GM12878 (cell line): Measurements from ENCODE around the gene MROH9. TPM values are rescaled to one million over a fixed set of nuclear protein-coding genes. Genes with fewer than 3 reads are reported as not detected.

Experiments used
- ATAC-seq: fragments of 200-7000 bp; cut with Tn5 transposase; 3 replicates; pipeline ENCODE4 v1.9.1; 2020; ENCODE audit warnings: mild to moderate bottlenecking, moderate library complexity
- BruUV-seq: library from RNA; stranded (reverse); fragments of 400-500 nt; replicated peaks from 2 replicates; lab custom pipeline; 2021; lab: Mats Ljungman, UMichigan
- CTCF ChIA-PET: fragments of 300-600 bp; sonication (Branson Sonifier 250); formaldehyde crosslinking; extraction: SDS; loops from one replicate; lab custom pipeline; 2021; ENCODE audit warnings: inconsistent platforms; lab: Yijun Ruan, JAX
- POLR2A ChIA-PET: fragments of 350-600 bp; formaldehyde crosslinking; extraction: SDS; loops from one replicate; lab custom pipeline; 2021; ENCODE audit warnings: inconsistent platforms; lab: Charles Lee
- RAD21 ChIA-PET: fragments of 300-600 bp; sonication (Branson Sonifier 250); formaldehyde crosslinking; loops from one replicate; lab custom pipeline; 2023; ENCODE audit warnings: antibody characterized with exemption; ENCODE audit not compliant: unreplicated experiment; lab: Charles Lee
- SMC1A ChIA-PET: fragments of 300-600 bp; sonication (Branson Sonifier 250); formaldehyde crosslinking; loops from one replicate; lab custom pipeline; 2023; ENCODE audit not compliant: unreplicated experiment, uncharacterized antibody; lab: Charles Lee
- DNase-seq: peaks from one replicate; pipeline ENCODE4 v3.0.0-alpha.2; 2011; ENCODE audit warnings: low read depth, low spot score
- FAIRE-seq: peaks from 3 replicates; lab custom pipeline; 2011; peaks lifted over from hg19 to GRCh38; lab: Jason Lieb, UNC
- H2AFZ ChIP-seq: 2 replicates; pipeline ENCODE4 v1.6.0; 2011; ENCODE audit warnings: low read depth, low read length, control low read depth; ENCODE audit not compliant: control insufficient read depth
- H3K27ac ChIP-seq: 2 replicates; pipeline ENCODE4 v1.5.1; 2011; ENCODE audit warnings: control low read depth; ENCODE audit not compliant: control insufficient read depth, insufficient read depth
- H3K27me3 ChIP-seq, 2 experiments: replicated peaks in 1 of 2; 2 replicates each; pipeline versions ENCODE4 v1.6.0 to v1.6.1; 2011; ENCODE audit warnings: low read length in 1 of 2; ENCODE audit not compliant: control insufficient read depth in 2 of 2, insufficient read depth in 2 of 2
- H3K36me3 ChIP-seq, 2 experiments: 2 replicates each; pipeline ENCODE4 v1.5.1; 2011; ENCODE audit warnings: low read length in 1 of 2; ENCODE audit not compliant: control insufficient read depth in 2 of 2, insufficient read depth in 2 of 2
- H3K4me1 ChIP-seq: 2 replicates; pipeline ENCODE4 v1.6.1; 2011; ENCODE audit warnings: mild to moderate bottlenecking, low read length, moderate library complexity, mixed read lengths; ENCODE audit not compliant: control insufficient read depth, insufficient read depth
- H3K4me2 ChIP-seq: 2 replicates; pipeline ENCODE4 v1.6.0; 2011; ENCODE audit warnings: control low read depth; ENCODE audit not compliant: control insufficient read depth, insufficient read depth
- H3K4me3 ChIP-seq: fragments of 200-600 bp; sonication (generic); 2 replicates; pipeline ENCODE4 v1.5.1; 2016
- H3K79me2 ChIP-seq: 2 replicates; pipeline ENCODE4 v1.6.0; 2011; ENCODE audit warnings: low read length; ENCODE audit not compliant: control insufficient read depth, insufficient read depth
- H3K9ac ChIP-seq: 2 replicates; pipeline ENCODE4 v1.8.0; 2011; ENCODE audit warnings: low read length, control low read depth, mixed read lengths; ENCODE audit not compliant: control insufficient read depth, insufficient read depth
- H3K9me3 ChIP-seq: replicated peaks from 3 replicates; pipeline ENCODE4 v1.5.1; 2011; ENCODE audit warnings: mild to moderate bottlenecking, low read length; ENCODE audit not compliant: control insufficient read depth, insufficient read depth
- H4K20me1 ChIP-seq: 2 replicates; pipeline ENCODE4 v1.6.0; 2011; ENCODE audit not compliant: control insufficient read depth, insufficient read depth
- CEBPB ChIP-seq, 2 experiments: fragments of 150-350 bp in 1 of 2; IDR thresholded peaks; 2 replicates each; pipeline ENCODE4 v1.6.1; 2012 to 2014; ENCODE audit warnings: low read depth in 2 of 2, low read length in 2 of 2, borderline replicate concordance in 1 of 2, inconsistent platforms in 1 of 2
- EGR1 ChIP-seq, 2 experiments: IDR thresholded peaks; 1 replicate in 1 of 2; 2 replicates in 1 of 2; pipeline ENCODE4 v1.6.1; 2011 to 2012; ENCODE audit warnings: low read depth in 2 of 2, low read length in 2 of 2, borderline replicate concordance in 1 of 2, mild to moderate bottlenecking in 1 of 2, moderate library complexity in 1 of 2
- GABPA ChIP-seq: IDR thresholded peaks from 2 replicates; pipeline ENCODE4 v1.6.1; 2014; ENCODE audit warnings: antibody characterized with exemption, low read depth, mild to moderate bottlenecking, inconsistent platforms
- PAX8 ChIP-seq: fragments of 450-650 bp; IDR thresholded peaks from 2 replicates; pipeline ENCODE4 v1.6.1; 2017; ENCODE audit warnings: mild to moderate bottlenecking, moderate library complexity
- SMAD5 ChIP-seq: IDR thresholded peaks from 2 replicates; pipeline ENCODE4 v1.6.1; 2016; ENCODE audit warnings: antibody characterized with exemption, low read depth
- TCF12 ChIP-seq: IDR thresholded peaks from 2 replicates; pipeline ENCODE4 v1.6.1; 2011; ENCODE audit warnings: low read depth, mild to moderate bottlenecking, low read length
- ZBED1 ChIP-seq: IDR thresholded peaks from 2 replicates; pipeline ENCODE4 v1.6.1; 2016; ENCODE audit warnings: borderline replicate concordance
- ZNF207 ChIP-seq: fragments of 450-650 bp; IDR thresholded peaks from 2 replicates; pipeline ENCODE4 v1.6.1; 2014; ENCODE audit warnings: antibody characterized with exemption, mild to moderate bottlenecking, borderline replicate concordance
- WGBS: methylation state at CpG from one replicate; pipeline ENCODE4 v1.1.6; 2016; ENCODE audit warnings: low lambda C conversion rate; ENCODE audit not compliant: insufficient replicate concordance, insufficient coverage; ENCODE audit errors: missing lambda C conversion rate; 5-methylcytosine and 5-hydroxymethylcytosine counted together
- in situ Hi-C: fragments of 300-500 bp; cut with MboI; formaldehyde crosslinking; loops from 9 replicates; pipeline ENCODE4 v1.14.3; 2018; ENCODE audit warnings: mixed read lengths
- intact Hi-C: fragments of 100-400 bp; cut with micrococcal nuclease; formaldehyde crosslinking; loops from one replicate; pipeline ENCODE4 v1.14.2; 2022; ENCODE audit not compliant: unreplicated experiment
- polyA plus RNA-seq, 11 experiments: library from polyadenylated mRNA; depleted of rRNA in 4 of 11; unstranded in 6 of 11; stranded (reverse) in 5 of 11; fragments of >200 nt; fragmentation: Nextera tagmentation in 4 of 11; fragmentation: Illumina TruSeq in 1 of 11; extraction: Ambion mirVana in 4 of 11; extraction: Trizol in 1 of 11; gene quantifications; 1 replicate in 1 of 11; 2 replicates in 10 of 11; pipeline versions ENCODE4 v1.2.1 to v1.2.3, GENCODE V29; 2011 to 2016; ENCODE audit warnings: inconsistent platforms in 2 of 11, missing spikeins in 2 of 11, low read depth in 1 of 11
- total RNA-seq, 4 experiments: library from RNA; depleted of rRNA in 3 of 4; stranded (reverse); fragments of >200 nt in 3 of 4; fragmentation: Illumina TruSeq in 1 of 4; extraction: Trizol in 1 of 4; gene quantifications; 2 replicates each; pipeline versions ENCODE4 v1.2.1 to v1.2.3, GENCODE V29; 2013 to 2021
- TF ChIP-seq, protein P1 (sequence below): fragments of 450-650 bp; IDR thresholded peaks from 2 replicates; pipeline ENCODE4 v1.6.1; 2017; ENCODE audit warnings: mild to moderate bottlenecking, moderate library complexity
- TF ChIP-seq, protein P2 (sequence below): fragments of 450-650 bp; formaldehyde crosslinking; IDR thresholded peaks from 2 replicates; pipeline ENCODE4 v1.4.0; 2020; ENCODE audit warnings: mild to moderate bottlenecking, moderate library complexity
- TF ChIP-seq, protein P3 (sequence below): fragments of 450-650 bp; conservative IDR thresholded peaks from 2 replicates; pipeline ENCODE4 v1.6.1; 2017; ENCODE audit warnings: mild to moderate bottlenecking, moderate library complexity

The MROH9 gene
- total and polyA plus RNA-seq, 10 of the 15 experiments (the other 5 are each of a cell fraction or from before 2014, with no cell fraction given): not detected

DNA sequence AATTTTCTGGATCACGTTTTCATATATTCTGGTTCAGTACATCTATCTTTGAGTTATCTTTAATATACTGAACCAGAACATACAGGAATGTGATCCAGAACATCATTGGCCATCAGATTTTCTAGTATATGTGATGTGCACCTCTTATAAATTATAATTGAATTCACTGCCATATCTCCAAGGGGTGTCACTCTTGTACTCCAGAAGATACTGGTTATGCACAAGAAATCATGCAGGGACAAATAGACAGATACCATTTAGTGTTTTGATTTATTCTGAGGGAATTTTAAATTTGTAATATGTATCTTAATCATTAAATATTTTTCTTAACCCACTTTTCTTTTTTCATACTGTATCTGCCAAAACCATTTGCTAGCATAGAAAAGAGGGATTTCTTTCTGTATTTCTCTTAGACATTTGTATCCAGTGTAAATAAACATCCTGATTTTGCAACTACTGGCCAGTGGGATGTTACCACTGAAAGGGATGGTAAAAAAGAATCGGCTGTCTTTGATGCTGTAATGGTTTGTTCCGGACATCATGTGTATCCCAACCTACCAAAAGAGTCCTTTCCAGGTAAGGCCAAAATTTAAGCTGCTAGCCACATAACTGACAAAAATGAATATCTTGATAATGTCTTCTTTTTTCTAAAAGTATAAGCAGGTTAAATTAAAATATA lies 172.1 kb downstream of the MROH9 start:
- CTCF ChIA-PET: no interaction called here
- Histone ChIP-seq H3K4me2 (no peak overlapping the region), H3K79me2 (no peaks in the 10 kb centered on the region), H3K4me3 (no peak overlapping the region), H3K9ac (no peak overlapping the region), H3K4me1 (no peaks in the 10 kb centered on the region), H3K27me3 (no peaks in the 10 kb centered on the region), H3K9me3 (no peaks in the 10 kb centered on the region), H3K27ac (no peak overlapping the region)
- POLR2A ChIA-PET: no interaction called here
- intact Hi-C loops: no loop called here
- in situ Hi-C loops: no loop called here
- RAD21 ChIA-PET: no interaction called here
- WGBS: 60% methylated on average over 3 of the region's 3 CpGs
- no peak for ATAC-seq
- SMC1A ChIA-PET: no interaction called here
- BruUV-seq: no TSS peak
- DNase-seq: no peak
- TF ChIP-seq TCF12 (no peak), PAX8 (no peak), CEBPB (IDR thresholded peaks at IDR 0.05; ENCODE audit: borderline replicate concordance in 1 of 2, low read depth in 2 of 2, low read length in 2 of 2) (no peak), ZNF207 (no peak), GABPA (no peak), SMAD5 (no peak), EGR1 (IDR thresholded peaks at IDR 0.05; ENCODE audit: borderline replicate concordance in 1 of 2, low read depth in 2 of 2, low read length in 2 of 2) (no peak), ZBED1 (no peak)
- TF ChIP-seq, protein P1, sequence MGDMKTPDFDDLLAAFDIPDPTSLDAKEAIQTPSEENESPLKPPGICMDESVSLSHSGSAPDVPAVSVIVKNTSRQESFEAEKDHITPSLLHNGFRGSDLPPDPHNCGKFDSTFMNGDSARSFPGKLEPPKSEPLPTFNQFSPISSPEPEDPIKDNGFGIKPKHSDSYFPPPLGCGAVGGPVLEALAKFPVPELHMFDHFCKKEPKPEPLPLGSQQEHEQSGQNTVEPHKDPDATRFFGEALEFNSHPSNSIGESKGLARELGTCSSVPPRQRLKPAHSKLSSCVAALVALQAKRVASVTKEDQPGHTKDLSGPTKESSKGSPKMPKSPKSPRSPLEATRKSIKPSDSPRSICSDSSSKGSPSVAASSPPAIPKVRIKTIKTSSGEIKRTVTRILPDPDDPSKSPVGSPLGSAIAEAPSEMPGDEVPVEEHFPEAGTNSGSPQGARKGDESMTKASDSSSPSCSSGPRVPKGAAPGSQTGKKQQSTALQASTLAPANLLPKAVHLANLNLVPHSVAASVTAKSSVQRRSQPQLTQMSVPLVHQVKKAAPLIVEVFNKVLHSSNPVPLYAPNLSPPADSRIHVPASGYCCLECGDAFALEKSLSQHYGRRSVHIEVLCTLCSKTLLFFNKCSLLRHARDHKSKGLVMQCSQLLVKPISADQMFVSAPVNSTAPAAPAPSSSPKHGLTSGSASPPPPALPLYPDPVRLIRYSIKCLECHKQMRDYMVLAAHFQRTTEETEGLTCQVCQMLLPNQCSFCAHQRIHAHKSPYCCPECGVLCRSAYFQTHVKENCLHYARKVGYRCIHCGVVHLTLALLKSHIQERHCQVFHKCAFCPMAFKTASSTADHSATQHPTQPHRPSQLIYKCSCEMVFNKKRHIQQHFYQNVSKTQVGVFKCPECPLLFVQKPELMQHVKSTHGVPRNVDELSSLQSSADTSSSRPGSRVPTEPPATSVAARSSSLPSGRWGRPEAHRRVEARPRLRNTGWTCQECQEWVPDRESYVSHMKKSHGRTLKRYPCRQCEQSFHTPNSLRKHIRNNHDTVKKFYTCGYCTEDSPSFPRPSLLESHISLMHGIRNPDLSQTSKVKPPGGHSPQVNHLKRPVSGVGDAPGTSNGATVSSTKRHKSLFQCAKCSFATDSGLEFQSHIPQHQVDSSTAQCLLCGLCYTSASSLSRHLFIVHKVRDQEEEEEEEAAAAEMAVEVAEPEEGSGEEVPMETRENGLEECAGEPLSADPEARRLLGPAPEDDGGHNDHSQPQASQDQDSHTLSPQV: no peak
- TF ChIP-seq, protein P2, sequence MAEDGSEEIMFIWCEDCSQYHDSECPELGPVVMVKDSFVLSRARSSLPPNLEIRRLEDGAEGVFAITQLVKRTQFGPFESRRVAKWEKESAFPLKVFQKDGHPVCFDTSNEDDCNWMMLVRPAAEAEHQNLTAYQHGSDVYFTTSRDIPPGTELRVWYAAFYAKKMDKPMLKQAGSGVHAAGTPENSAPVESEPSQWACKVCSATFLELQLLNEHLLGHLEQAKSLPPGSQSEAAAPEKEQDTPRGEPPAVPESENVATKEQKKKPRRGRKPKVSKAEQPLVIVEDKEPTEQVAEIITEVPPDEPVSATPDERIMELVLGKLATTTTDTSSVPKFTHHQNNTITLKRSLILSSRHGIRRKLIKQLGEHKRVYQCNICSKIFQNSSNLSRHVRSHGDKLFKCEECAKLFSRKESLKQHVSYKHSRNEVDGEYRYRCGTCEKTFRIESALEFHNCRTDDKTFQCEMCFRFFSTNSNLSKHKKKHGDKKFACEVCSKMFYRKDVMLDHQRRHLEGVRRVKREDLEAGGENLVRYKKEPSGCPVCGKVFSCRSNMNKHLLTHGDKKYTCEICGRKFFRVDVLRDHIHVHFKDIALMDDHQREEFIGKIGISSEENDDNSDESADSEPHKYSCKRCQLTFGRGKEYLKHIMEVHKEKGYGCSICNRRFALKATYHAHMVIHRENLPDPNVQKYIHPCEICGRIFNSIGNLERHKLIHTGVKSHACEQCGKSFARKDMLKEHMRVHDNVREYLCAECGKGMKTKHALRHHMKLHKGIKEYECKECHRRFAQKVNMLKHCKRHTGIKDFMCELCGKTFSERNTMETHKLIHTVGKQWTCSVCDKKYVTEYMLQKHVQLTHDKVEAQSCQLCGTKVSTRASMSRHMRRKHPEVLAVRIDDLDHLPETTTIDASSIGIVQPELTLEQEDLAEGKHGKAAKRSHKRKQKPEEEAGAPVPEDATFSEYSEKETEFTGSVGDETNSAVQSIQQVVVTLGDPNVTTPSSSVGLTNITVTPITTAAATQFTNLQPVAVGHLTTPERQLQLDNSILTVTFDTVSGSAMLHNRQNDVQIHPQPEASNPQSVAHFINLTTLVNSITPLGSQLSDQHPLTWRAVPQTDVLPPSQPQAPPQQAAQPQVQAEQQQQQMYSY (CRISPR knock-in tag): no peak
- TF ChIP-seq, protein P3, sequence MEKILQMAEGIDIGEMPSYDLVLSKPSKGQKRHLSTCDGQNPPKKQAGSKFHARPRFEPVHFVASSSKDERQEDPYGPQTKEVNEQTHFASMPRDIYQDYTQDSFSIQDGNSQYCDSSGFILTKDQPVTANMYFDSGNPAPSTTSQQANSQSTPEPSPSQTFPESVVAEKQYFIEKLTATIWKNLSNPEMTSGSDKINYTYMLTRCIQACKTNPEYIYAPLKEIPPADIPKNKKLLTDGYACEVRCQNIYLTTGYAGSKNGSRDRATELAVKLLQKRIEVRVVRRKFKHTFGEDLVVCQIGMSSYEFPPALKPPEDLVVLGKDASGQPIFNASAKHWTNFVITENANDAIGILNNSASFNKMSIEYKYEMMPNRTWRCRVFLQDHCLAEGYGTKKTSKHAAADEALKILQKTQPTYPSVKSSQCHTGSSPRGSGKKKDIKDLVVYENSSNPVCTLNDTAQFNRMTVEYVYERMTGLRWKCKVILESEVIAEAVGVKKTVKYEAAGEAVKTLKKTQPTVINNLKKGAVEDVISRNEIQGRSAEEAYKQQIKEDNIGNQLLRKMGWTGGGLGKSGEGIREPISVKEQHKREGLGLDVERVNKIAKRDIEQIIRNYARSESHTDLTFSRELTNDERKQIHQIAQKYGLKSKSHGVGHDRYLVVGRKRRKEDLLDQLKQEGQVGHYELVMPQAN: no peak
- TF ChIP-seq, all 136 proteins: peak for 0
- no peak overlapping the region for H2AFZ ChIP-seq
- no peak for FAIRE-seq
- H4K20me1 ChIP-seq: no peaks in the 10 kb centered on the region
- no peaks in the 10 kb centered on the region for H3K36me3 ChIP-seq
